Transverse colon (tissue), 4 donors: ENCODE measurements around the gene ATRN. TPM values are rescaled to one million over a fixed set of nuclear protein-coding genes. Genes with fewer than 3 reads are reported as not detected.
"Not testable (repeated sequence)": the region's sequence is repeated elsewhere in the genome, so short reads cannot be mapped to it uniquely, and the experiment has no call there.

Experiments
- DNase-seq: peaks from one replicate; pipeline ENCODE4 v3.0.0-alpha.2; 2019
- H3K27ac ChIP-seq, 4 donors: fragments of 200-600 bp; sonication (generic); 2 replicates each; pipeline ENCODE4 v1.5.1; 2016 to 2018; ENCODE audit warnings: inconsistent platforms in 4 of 4
- H3K27me3 ChIP-seq: fragments of 200-600 bp; sonication (generic); 2 replicates; pipeline ENCODE4 v1.5.1; 2017; ENCODE audit warnings: inconsistent platforms
- H3K36me3 ChIP-seq, 4 donors: fragments of 200-600 bp; sonication (generic); 2 replicates each; pipeline ENCODE4 v1.5.1; 2017 to 2019; ENCODE audit warnings: inconsistent platforms in 4 of 4
- H3K4me1 ChIP-seq, 4 donors: fragments of 200-600 bp; sonication (generic); 2 replicates each; pipeline ENCODE4 v1.5.1; 2017 to 2020; ENCODE audit warnings: inconsistent platforms in 4 of 4
- H3K4me3 ChIP-seq, 4 donors: fragments of 200-600 bp; sonication (generic); 1 replicate in 1 of 4; 2 replicates in 3 of 4; pipeline versions ENCODE4 v1.5.1 to v1.6.1; 2017 to 2019; ENCODE audit warnings: inconsistent platforms in 4 of 4
- H3K9me3 ChIP-seq, 2 donors: fragments of 200-600 bp; sonication (generic); 2 replicates each; pipeline ENCODE4 v1.5.1; 2017 to 2019; ENCODE audit warnings: inconsistent platforms in 2 of 2
- CTCF ChIP-seq, 5 experiments: fragments of 200-600 bp in 3 of 5; fragments of 450-650 bp in 2 of 5; sonication (generic) in 3 of 5; IDR thresholded peaks; 1 replicate in 2 of 5; 2 replicates in 3 of 5; pipeline ENCODE4 v1.5.1; 2016 to 2017; ENCODE audit warnings: antibody characterized with exemption in 5 of 5, inconsistent platforms in 3 of 5, mild to moderate bottlenecking in 2 of 5, moderate library complexity in 1 of 5
- EP300 ChIP-seq: sonication (generic); formaldehyde crosslinking; IDR thresholded peaks from one replicate; pipeline ENCODE4 v1.6.1; 2017; ENCODE audit warnings: antibody characterized with exemption, low read depth
- POLR2A ChIP-seq: fragments of 450-650 bp; IDR thresholded peaks from one replicate; pipeline ENCODE4 v1.6.1; 2016; ENCODE audit warnings: antibody characterized with exemption, mild to moderate bottlenecking, moderate library complexity
- POLR2AphosphoS5 ChIP-seq, 3 donors: sonication (generic); formaldehyde crosslinking; IDR thresholded peaks; one replicate each; pipeline ENCODE4 v1.6.1; 2016; ENCODE audit warnings: antibody characterized with exemption in 3 of 3
- WGBS, 2 donors: methylation state at CpG; one replicate each; pipeline ENCODE4 v1.1.5; 2018; ENCODE audit warnings: low coverage in 1 of 2; 5-methylcytosine and 5-hydroxymethylcytosine counted together
- in situ Hi-C, 4 donors: fragments of 200-750 bp; cut with MboI; loops; one replicate each; pipeline versions ENCODE4 v1.15.0 to v1.15.1; 2017; ENCODE audit warnings: low sequenced_read_pairs in 3 of 4, low pct_ligation_motif_present in 1 of 4, low pct_unique_long_range_greater_than_20kb in 1 of 4
- intact Hi-C: fragments of 100-400 bp; cut with DNase I; formaldehyde crosslinking; loops from one replicate; pipeline ENCODE4 v1.15.1; 2023; ENCODE audit warnings: low total_unique reads
- total RNA-seq, 4 donors: library from RNA; depleted of rRNA; stranded (reverse); fragments of >200 nt; gene quantifications; one replicate each; pipeline ENCODE4 v1.1.0, GENCODE V29; 2016

Gene ATRN
- total RNA-seq, 4 donors from 2014 or later, result 6.8 to 24.7 (median 15.9) TPM

DNA sequence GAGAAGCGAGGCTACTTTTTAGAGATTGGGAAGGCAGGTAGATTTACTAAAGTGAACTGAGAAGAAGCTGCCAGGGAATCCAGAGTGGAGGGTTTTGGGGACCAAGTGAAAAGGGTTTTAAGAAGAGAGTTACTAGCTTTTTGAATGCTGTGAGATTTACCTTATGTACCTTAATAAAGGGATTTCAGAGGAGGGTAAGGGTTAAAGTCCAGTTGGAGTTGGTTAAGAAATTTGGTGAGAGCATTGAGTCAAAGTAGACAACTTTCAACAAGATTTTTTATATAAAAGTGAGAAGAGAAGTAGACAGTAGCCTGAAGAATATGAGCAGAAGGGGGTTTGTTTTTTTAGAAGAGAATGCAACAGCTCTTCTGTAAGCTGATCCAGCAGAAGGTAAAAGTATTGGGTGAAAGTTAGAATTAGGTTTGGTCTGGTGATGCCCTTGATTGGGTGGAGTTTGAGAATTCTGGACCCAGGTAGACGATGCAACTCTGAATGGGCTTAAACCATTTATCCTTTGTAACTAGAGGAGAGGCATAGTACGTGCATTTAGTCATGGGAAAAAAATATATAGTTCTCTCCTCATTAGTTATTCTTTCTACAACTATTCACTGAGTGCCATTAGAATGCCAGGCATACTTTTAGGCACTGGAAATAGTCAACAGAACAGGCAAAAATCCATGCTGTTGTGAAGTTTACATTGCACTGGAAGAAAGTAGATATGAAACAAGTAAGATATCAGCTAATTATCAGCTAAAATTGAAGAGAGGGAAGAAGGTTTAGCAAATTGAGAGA lies 44.8 kb downstream of the ATRN start:
- 93 to 94% methylated on average over 3 of the region's 3 CpGs for WGBS, 2 donors
- no peaks in the 10 kb centered on the region for H3K36me3 ChIP-seq

GRCh38 chr20:3521852-3522740 lies 51.3 kb downstream of the ATRN start:
- intact Hi-C loops (no loop called here), in situ Hi-C loops (no loop called here)
- H3K36me3 ChIP-seq, result no peaks in the 10 kb centered on the region
- no peak overlapping the region for H3K4me3 ChIP-seq
- no peak overlapping the region for H3K27ac ChIP-seq
- no peaks in the 10 kb centered on the region for H3K9me3 ChIP-seq
- H3K27me3 ChIP-seq, result no peaks in the 10 kb centered on the region
- no peak for DNase-seq
- WGBS, 2 donors, result 86 to 94% methylated on average over 1 to 5 of the region's 5 CpGs
- no peaks in the 10 kb centered on the region for H3K4me1 ChIP-seq
- TF ChIP-seq CTCF (IDR thresholded peaks at IDR 0.05), result no peak
- TF ChIP-seq EP300, result no peak
- no peak for TF ChIP-seq POLR2A
- TF ChIP-seq POLR2AphosphoS5 (IDR thresholded peaks at IDR 0.05), result no peak

More for the DNA sequence above, 44.8 kb downstream of the ATRN start:
- Histone ChIP-seq H3K27ac (no peak overlapping the region), H3K27me3 (no peaks in the 10 kb centered on the region), H3K4me1 (peaks cover 0 to 2% (median 0%) of the 10 kb centered on the region in 4 donors), H3K4me3 (no peak overlapping the region), H3K9me3 (no peaks in the 10 kb centered on the region)
- intact Hi-C loops, result no loop called here
- in situ Hi-C loops, result no loop called here
- no peak for DNase-seq
- TF ChIP-seq POLR2AphosphoS5 (IDR thresholded peaks at IDR 0.05) (no peak), EP300 (no peak)

DNA sequence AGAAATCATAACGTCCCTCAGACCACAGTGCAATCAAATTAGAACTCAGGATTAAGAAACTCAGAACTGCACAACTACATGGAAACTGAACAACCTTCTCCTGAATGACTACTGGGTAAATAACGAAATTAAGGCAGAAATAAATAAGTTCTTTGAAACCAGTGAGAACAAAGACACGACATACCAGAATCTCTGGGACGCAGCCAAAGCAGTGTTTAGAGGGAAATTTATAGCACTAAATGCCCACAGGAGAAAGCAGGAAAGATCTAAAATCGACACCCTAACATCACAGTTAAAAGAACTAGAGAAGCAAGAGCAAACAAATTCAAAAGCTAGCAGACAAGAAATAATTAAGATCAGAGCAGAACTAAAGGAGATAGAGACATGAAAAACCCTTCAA lies 53.9 kb downstream of the ATRN start:
- H3K27me3 ChIP-seq, H3K9me3 ChIP-seq, intact Hi-C loops, H3K4me3 ChIP-seq, DNase-seq, in situ Hi-C loops, H3K36me3 ChIP-seq, H3K4me1 ChIP-seq, H3K27ac ChIP-seq: not testable (repeated sequence)
- WGBS, 2 donors, result 90 to 94% methylated on average over 5 of the region's 5 CpGs

- Histone ChIP-seq H3K36me3 (peaks cover 0 to 9% (median 0%) of the 10 kb centered on the region in 4 donors), H3K27ac (no peak overlapping the region), H3K4me1 (peaks cover 0 to 14% (median 9%) of the 10 kb centered on the region in 4 donors), H3K27me3 (no peaks in the 10 kb centered on the region), H3K4me3 (no peak overlapping the region), H3K9me3 (no peaks in the 10 kb centered on the region)
- in situ Hi-C loops, result no loop called here
- intact Hi-C loops, result no loop called here
- WGBS, 2 donors, result 19 to 60% methylated on average over 3 of the region's 3 CpGs
- TF ChIP-seq CTCF (IDR thresholded peaks at IDR 0.05), result no peak
- no peak for TF ChIP-seq POLR2A
- no peak for TF ChIP-seq POLR2AphosphoS5 (IDR thresholded peaks at IDR 0.05)
- no peak for TF ChIP-seq EP300
- DNase-seq, result no peak
Measured at GRCh38 chr20:3532089-3532615, 61.3 kb downstream of the ATRN start.

- H3K9me3 ChIP-seq, H3K4me1 ChIP-seq, in situ Hi-C loops, H3K4me3 ChIP-seq, H3K27me3 ChIP-seq, intact Hi-C loops, DNase-seq, H3K36me3 ChIP-seq, H3K27ac ChIP-seq: not testable (repeated sequence)
- WGBS, 2 donors, result 94% methylated on average over 1 of the region's 1 CpG; no CpG with 5 or more reads in 1 of the 2 donors
Measured at GRCh38 chr20:3537733-3538132, 66.9 kb downstream of the ATRN start.
